Astrocyte (in vitro differentiated cells and primary cell): ENCODE data around the gene FGL2. TPM values are rescaled to one million over a fixed set of nuclear protein-coding genes. Genes with fewer than 3 reads are reported as not detected.
A peak's percentile ranks its signal among the peaks of the same experiment; 100 is the strongest.

Experiments
- DNase-seq: peaks from one replicate; pipeline ENCODE4 v3.0.0-alpha.2; 2010; ENCODE audit warnings: low read depth
- FAIRE-seq: peaks from 2 replicates; lab custom pipeline; 2011; peaks lifted over from hg19 to GRCh38; lab: Jason Lieb, UNC
- H2AFZ ChIP-seq: 2 replicates; pipeline ENCODE4 v1.6.0; 2012; ENCODE audit warnings: low read depth, low read length, inconsistent platforms
- H3K27ac ChIP-seq: 2 replicates; pipeline ENCODE4 v1.5.1; 2011; ENCODE audit warnings: low read depth, low read length, inconsistent platforms
- H3K27me3 ChIP-seq: 2 replicates; pipeline ENCODE4 v1.6.0; 2011; ENCODE audit warnings: low read length, inconsistent platforms; ENCODE audit not compliant: insufficient read depth
- H3K36me3 ChIP-seq: 2 replicates; pipeline ENCODE4 v1.5.1; 2011; ENCODE audit warnings: low read length, inconsistent platforms; ENCODE audit not compliant: insufficient read depth
- H3K4me1 ChIP-seq: 2 replicates; pipeline ENCODE4 v1.5.1; 2011; ENCODE audit warnings: low read length, inconsistent platforms; ENCODE audit not compliant: insufficient read depth
- H3K4me2 ChIP-seq: 2 replicates; pipeline ENCODE4 v1.6.0; 2012; ENCODE audit warnings: low read length, inconsistent platforms
- H3K4me3 ChIP-seq: 2 replicates; pipeline ENCODE4 v1.5.1; 2011; ENCODE audit warnings: low read depth, mild to moderate bottlenecking, low read length, inconsistent platforms; ENCODE audit not compliant: insufficient read depth
- H3K79me2 ChIP-seq: 2 replicates; pipeline ENCODE4 v1.6.0; 2012; ENCODE audit warnings: mild to moderate bottlenecking, low read length, inconsistent platforms; ENCODE audit not compliant: insufficient read depth
- H3K9ac ChIP-seq: 2 replicates; pipeline ENCODE4 v1.6.0; 2012; ENCODE audit warnings: mild to moderate bottlenecking, low read length, inconsistent platforms
- H3K9me3 ChIP-seq: 2 replicates; pipeline ENCODE4 v1.5.1; 2012; ENCODE audit warnings: low read depth, mild to moderate bottlenecking, low read length, inconsistent platforms; ENCODE audit not compliant: insufficient read depth
- H4K20me1 ChIP-seq: 2 replicates; pipeline ENCODE4 v1.6.0; 2012; ENCODE audit warnings: low read length, inconsistent platforms; ENCODE audit not compliant: insufficient read depth
- H3K27ac Mint-ChIP-seq: one replicate; pipeline ENCODE4 v1.8.0; 2021; ENCODE audit warnings: mild to moderate bottlenecking, mixed read lengths; ENCODE audit not compliant: unreplicated experiment
- H3K27me3 Mint-ChIP-seq: one replicate; pipeline ENCODE4 v1.8.0; 2021; ENCODE audit warnings: low read depth, mixed read lengths; ENCODE audit not compliant: unreplicated experiment
- H3K36me3 Mint-ChIP-seq: one replicate; pipeline ENCODE4 v1.8.0; 2021; ENCODE audit warnings: low read depth, mixed read lengths; ENCODE audit not compliant: unreplicated experiment
- H3K4me1 Mint-ChIP-seq: one replicate; pipeline ENCODE4 v1.8.0; 2021; ENCODE audit warnings: low read depth, mixed read lengths; ENCODE audit not compliant: unreplicated experiment
- H3K4me3 Mint-ChIP-seq: one replicate; pipeline ENCODE4 v1.8.0; 2021; ENCODE audit warnings: mild to moderate bottlenecking, moderate library complexity, mixed read lengths; ENCODE audit not compliant: unreplicated experiment
- H3K9me3 Mint-ChIP-seq: one replicate; pipeline ENCODE4 v1.8.0; 2021; ENCODE audit warnings: mild to moderate bottlenecking, mixed read lengths; ENCODE audit not compliant: unreplicated experiment
- EZH2 ChIP-seq: IDR thresholded peaks from 2 replicates; pipeline ENCODE4 v1.6.1; 2012; ENCODE audit warnings: mild to moderate bottlenecking, low read length, inconsistent platforms; ENCODE audit not compliant: insufficient read depth
- total RNA-seq: library from RNA; stranded (reverse); gene quantifications from 2 replicates; pipeline ENCODE4 v1.2.1, GENCODE V29; 2021
- TF ChIP-seq, protein P1 (sequence below): IDR thresholded peaks from 2 replicates; pipeline ENCODE4 v1.5.1; 2011; ENCODE audit warnings: low read depth, mild to moderate bottlenecking, inconsistent platforms, low read length, moderate library complexity; ENCODE audit not compliant: insufficient read depth

The FGL2 gene
- total RNA-seq, 1 donor from 2014 or later, result not detected

DNA sequence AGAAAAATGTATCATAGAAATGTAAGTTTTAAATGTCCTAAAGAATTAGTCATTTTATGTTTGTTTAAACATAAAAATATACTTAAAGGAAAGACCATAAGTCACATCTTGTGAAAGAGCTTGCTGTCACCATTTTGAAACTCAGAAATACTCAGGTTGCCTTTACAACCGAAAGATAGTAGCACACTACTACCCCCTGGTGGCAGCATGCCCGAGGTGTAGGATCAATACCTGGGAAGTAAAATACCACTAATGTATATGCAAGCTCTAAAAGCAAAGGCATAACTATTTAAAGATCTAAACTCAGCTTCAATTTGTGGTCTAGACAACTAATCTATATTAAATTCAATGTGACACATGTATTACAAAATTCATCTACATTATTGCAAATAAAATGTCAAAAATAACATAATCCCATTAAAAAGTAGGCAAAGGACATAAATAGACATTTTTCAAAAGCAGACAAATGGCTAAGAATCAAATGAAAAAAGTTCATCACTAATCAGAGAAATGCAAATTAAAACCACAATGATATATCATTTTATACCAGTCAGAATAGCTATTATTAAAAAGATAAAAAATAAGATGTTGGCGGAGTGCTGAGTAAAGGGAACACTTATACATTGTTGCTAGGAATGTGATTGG is 47.7 kb upstream of the FGL2 start:
- Mint-ChIP-seq H3K9me3 (no peaks in the 10 kb centered on the region), H3K27me3 (no peaks in the 10 kb centered on the region), H3K4me1 (peaks cover 8% of the 10 kb centered on the region), H3K4me3 (no peak overlapping the region), H3K36me3 (no peaks in the 10 kb centered on the region), H3K27ac (no peak overlapping the region)
- no peaks in the 10 kb centered on the region for H4K20me1 ChIP-seq
- H2AFZ ChIP-seq, result no peak overlapping the region
- no peak overlapping the region for H3K9ac ChIP-seq
- H3K36me3 ChIP-seq, result no peaks in the 10 kb centered on the region
- TF ChIP-seq EZH2, result no peak
- TF ChIP-seq, protein P1, sequence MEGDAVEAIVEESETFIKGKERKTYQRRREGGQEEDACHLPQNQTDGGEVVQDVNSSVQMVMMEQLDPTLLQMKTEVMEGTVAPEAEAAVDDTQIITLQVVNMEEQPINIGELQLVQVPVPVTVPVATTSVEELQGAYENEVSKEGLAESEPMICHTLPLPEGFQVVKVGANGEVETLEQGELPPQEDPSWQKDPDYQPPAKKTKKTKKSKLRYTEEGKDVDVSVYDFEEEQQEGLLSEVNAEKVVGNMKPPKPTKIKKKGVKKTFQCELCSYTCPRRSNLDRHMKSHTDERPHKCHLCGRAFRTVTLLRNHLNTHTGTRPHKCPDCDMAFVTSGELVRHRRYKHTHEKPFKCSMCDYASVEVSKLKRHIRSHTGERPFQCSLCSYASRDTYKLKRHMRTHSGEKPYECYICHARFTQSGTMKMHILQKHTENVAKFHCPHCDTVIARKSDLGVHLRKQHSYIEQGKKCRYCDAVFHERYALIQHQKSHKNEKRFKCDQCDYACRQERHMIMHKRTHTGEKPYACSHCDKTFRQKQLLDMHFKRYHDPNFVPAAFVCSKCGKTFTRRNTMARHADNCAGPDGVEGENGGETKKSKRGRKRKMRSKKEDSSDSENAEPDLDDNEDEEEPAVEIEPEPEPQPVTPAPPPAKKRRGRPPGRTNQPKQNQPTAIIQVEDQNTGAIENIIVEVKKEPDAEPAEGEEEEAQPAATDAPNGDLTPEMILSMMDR, result peak; percentile 88
- H3K27ac ChIP-seq, result no peak overlapping the region
- peak; percentile 36 for DNase-seq
- no peaks in the 10 kb centered on the region for H3K4me1 ChIP-seq
- no peaks in the 10 kb centered on the region for H3K9me3 ChIP-seq
- no peak overlapping the region for H3K4me2 ChIP-seq
- no peak overlapping the region for H3K4me3 ChIP-seq
- FAIRE-seq, result peak; percentile 23
- H3K27me3 ChIP-seq, result no peaks in the 10 kb centered on the region
- no peaks in the 10 kb centered on the region for H3K79me2 ChIP-seq

DNA sequence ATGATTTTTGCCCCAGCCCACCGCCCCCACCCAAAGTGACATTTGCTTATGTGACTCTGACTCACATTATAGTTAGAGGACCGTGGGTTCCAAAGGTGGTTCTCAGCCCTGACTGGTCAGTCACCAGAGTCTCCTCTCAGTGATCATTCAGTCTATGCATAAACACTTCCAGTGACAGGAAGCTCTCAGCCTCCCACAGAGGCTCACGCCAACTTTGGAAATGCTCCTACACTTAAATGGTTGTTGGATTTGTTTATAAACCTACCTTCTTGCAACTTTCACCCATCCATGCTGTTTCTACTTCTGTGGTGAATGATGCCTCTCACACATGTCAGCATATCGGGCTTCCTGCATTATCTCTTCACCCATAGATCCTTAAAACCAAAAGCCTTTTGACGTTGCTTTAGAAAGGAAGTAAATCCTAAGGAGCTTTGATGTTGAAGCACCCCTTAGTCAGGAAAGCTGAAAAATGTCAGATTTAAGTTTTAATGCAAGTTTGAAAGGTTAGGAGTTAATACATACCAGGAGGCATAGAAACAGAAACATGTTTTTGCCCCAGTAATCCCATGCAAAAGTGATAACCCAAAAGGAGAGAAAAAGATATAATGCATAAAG is 46.5 kb upstream of the FGL2 start:
- TF ChIP-seq, protein P1, result no peak
- no peak for TF ChIP-seq EZH2
- Histone ChIP-seq H3K9me3 (no peaks in the 10 kb centered on the region), H3K9ac (no peak overlapping the region), H3K4me3 (no peak overlapping the region), H3K27me3 (no peaks in the 10 kb centered on the region), H2AFZ (no peak overlapping the region), H4K20me1 (no peaks in the 10 kb centered on the region), H3K27ac (no peak overlapping the region), H3K4me2 (peak overlapping the region; percentile 2), H3K36me3 (no peaks in the 10 kb centered on the region), H3K4me1 (no peaks in the 10 kb centered on the region), H3K79me2 (no peaks in the 10 kb centered on the region)
- Mint-ChIP-seq H3K27ac (no peak overlapping the region), H3K9me3 (no peaks in the 10 kb centered on the region), H3K4me1 (peaks cover 8% of the 10 kb centered on the region), H3K4me3 (no peak overlapping the region), H3K27me3 (no peaks in the 10 kb centered on the region), H3K36me3 (no peaks in the 10 kb centered on the region)
- FAIRE-seq (peak; percentile 64), DNase-seq (no peak)

DNA sequence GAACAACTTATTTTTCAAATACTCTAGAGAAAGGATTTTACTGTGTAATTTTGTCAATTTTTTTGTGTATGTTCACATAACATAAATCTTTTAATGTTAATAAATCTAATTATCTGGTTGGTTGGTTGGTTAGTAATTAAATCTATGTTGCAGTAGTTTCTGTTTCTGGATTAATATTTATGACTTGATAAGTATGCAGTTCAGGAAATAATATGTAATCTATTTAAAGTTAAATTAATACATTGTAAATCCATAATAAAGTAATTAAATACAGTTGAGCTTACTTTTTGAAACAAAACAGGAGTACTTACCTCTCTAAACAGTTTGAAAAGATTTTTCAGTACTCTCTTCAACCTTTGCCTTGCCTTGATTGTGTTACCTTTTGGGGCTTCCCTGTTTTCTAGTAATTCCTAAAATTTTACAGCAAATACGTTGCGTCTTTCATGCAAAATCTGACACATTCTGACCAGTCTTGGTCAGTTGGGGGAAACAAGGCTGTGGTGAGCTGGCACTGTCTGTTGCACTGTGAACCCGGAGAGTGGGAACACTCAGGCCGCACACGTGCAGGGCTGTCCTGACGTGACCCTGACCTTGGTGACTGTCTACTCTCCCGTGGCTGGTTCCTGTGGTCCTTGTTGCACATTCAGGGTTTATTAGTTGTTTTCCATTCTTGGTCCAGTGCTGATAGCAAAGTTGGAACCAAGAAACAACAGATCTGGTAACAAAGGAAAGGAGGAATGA is 45.6 kb upstream of the FGL2 start:
- H3K27ac Mint-ChIP-seq, result peak overlapping the region; percentile 11
- Histone ChIP-seq H3K4me2 (no peak overlapping the region), H3K9ac (no peak overlapping the region), H3K4me3 (no peak overlapping the region), H3K4me1 (no peaks in the 10 kb centered on the region), H4K20me1 (no peaks in the 10 kb centered on the region), H2AFZ (no peak overlapping the region), H3K36me3 (no peaks in the 10 kb centered on the region), H3K27ac (no peak overlapping the region), H3K27me3 (no peaks in the 10 kb centered on the region), H3K9me3 (no peaks in the 10 kb centered on the region), H3K79me2 (no peaks in the 10 kb centered on the region)
- H3K9me3 Mint-ChIP-seq, result no peaks in the 10 kb centered on the region
- H3K36me3 Mint-ChIP-seq, result no peaks in the 10 kb centered on the region
- no peak overlapping the region for H3K4me3 Mint-ChIP-seq
- no peak for DNase-seq
- no peak for FAIRE-seq
- peaks cover 8% of the 10 kb centered on the region for H3K4me1 Mint-ChIP-seq
- TF ChIP-seq EZH2, result no peak
- TF ChIP-seq, protein P1, result no peak
- no peaks in the 10 kb centered on the region for H3K27me3 Mint-ChIP-seq
